Keratinocyte (primary cell): ENCODE data around the gene YPEL1. TPM values are rescaled to one million over a fixed set of nuclear protein-coding genes. Genes with fewer than 3 reads are reported as not detected.
"Not testable (repeated sequence)": the region's sequence is repeated elsewhere in the genome, so short reads cannot be mapped to it uniquely, and the experiment has no call there.

ENCODE experiments used
- DNase-seq: peaks from one replicate; pipeline ENCODE4 v3.0.0-alpha.2; 2011; ENCODE audit warnings: low read depth, missing footprints, low spot score
- FAIRE-seq: peaks from 2 replicates; lab custom pipeline; 2011; peaks lifted over from hg19 to GRCh38; lab: Jason Lieb, UNC
- H2AFZ ChIP-seq: 2 replicates; pipeline ENCODE4 v1.6.0; 2012; ENCODE audit warnings: low read length, control low read depth, inconsistent platforms; ENCODE audit not compliant: control insufficient read depth
- H3K27ac ChIP-seq: 2 replicates; pipeline ENCODE4 v1.5.1; 2011; ENCODE audit warnings: low read length; ENCODE audit not compliant: control insufficient read depth, insufficient read depth
- H3K27me3 ChIP-seq: 3 replicates; pipeline ENCODE4 v1.6.0; 2011; ENCODE audit warnings: low read length; ENCODE audit not compliant: control insufficient read depth, insufficient read depth; ENCODE audit errors: extremely low read depth
- H3K36me3 ChIP-seq, 2 experiments: 2 replicates in 1 of 2; 3 replicates in 1 of 2; pipeline ENCODE4 v1.5.1; 2011; ENCODE audit warnings: low read length in 2 of 2, mild to moderate bottlenecking in 1 of 2; ENCODE audit not compliant: control insufficient read depth in 2 of 2, insufficient read depth in 2 of 2; ENCODE audit errors: extremely low read depth in 1 of 2
- H3K4me1 ChIP-seq: 3 replicates; pipeline ENCODE4 v1.5.1; 2011; ENCODE audit warnings: low read length; ENCODE audit not compliant: control insufficient read depth, insufficient read depth; ENCODE audit errors: extremely low read depth
- H3K4me2 ChIP-seq: 3 replicates; pipeline ENCODE4 v1.6.0; 2011; ENCODE audit warnings: low read depth, low read length; ENCODE audit not compliant: control insufficient read depth, insufficient read depth; ENCODE audit errors: extremely low read depth
- H3K4me3 ChIP-seq, 3 experiments: fragments of 200-600 bp in 1 of 3; sonication (generic) in 1 of 3; 2 replicates in 2 of 3; 3 replicates in 1 of 3; pipeline ENCODE4 v1.5.1; 2011 to 2016; ENCODE audit warnings: low read length in 3 of 3, mild to moderate bottlenecking in 3 of 3, control low read depth in 2 of 3, inconsistent platforms in 1 of 3, low read depth in 1 of 3, mixed read lengths in 1 of 3, mixed run types in 1 of 3, moderate library complexity in 1 of 3; ENCODE audit not compliant: control insufficient read depth in 2 of 3, insufficient read depth in 2 of 3; ENCODE audit errors: extremely low read depth in 1 of 3
- H3K79me2 ChIP-seq: 2 replicates; pipeline ENCODE4 v1.6.0; 2012; ENCODE audit warnings: low read length; ENCODE audit not compliant: control insufficient read depth, insufficient read depth
- H3K9ac ChIP-seq: 3 replicates; pipeline ENCODE4 v1.6.0; 2011; ENCODE audit warnings: low read length; ENCODE audit not compliant: control insufficient read depth, insufficient read depth; ENCODE audit errors: extremely low read depth
- H3K9me1 ChIP-seq: 3 replicates; pipeline ENCODE4 v1.6.0; 2011; ENCODE audit warnings: low read length; ENCODE audit not compliant: control insufficient read depth, insufficient read depth; ENCODE audit errors: extremely low read depth
- H3K9me3 ChIP-seq: 2 replicates; pipeline ENCODE4 v1.5.1; 2012; ENCODE audit warnings: low read depth, low read length; ENCODE audit not compliant: control insufficient read depth
- H4K20me1 ChIP-seq: 3 replicates; pipeline ENCODE4 v1.6.0; 2011; ENCODE audit warnings: low read length; ENCODE audit not compliant: control insufficient read depth, insufficient read depth; ENCODE audit errors: extremely low read depth
- EZH2 ChIP-seq: IDR thresholded peaks from one replicate; pipeline ENCODE4 v1.6.1; 2012; ENCODE audit warnings: inconsistent platforms, mild to moderate bottlenecking, low read length, moderate library complexity
- dilution Hi-C: fragments of 300-500 bp; cut with MboI; formaldehyde crosslinking; loops from one replicate; pipeline ENCODE4 v1.7.0; 2020; ENCODE audit warnings: low sequenced_read_pairs; ENCODE audit not compliant: extremely low pct_ligation_motif_present
- polyA plus RNA-seq, 5 experiments: library from polyadenylated mRNA; depleted of rRNA in 3 of 5; stranded (reverse) in 3 of 5; stranded (forward) in 1 of 5; unstranded in 1 of 5; fragments of >200 nt; gene quantifications; 1 replicate in 1 of 5; 2 replicates in 3 of 5; 3 replicates in 1 of 5; pipeline versions ENCODE4 v1.2.1 to v1.2.3, GENCODE V29; 2011 to 2012; ENCODE audit warnings: missing spikeins in 2 of 5, low read depth in 1 of 5, low replicate concordance in 1 of 5
- TF ChIP-seq, protein P1 (sequence below), 3 experiments: IDR thresholded peaks in 1 of 3; conservative IDR thresholded peaks in 1 of 3; optimal IDR thresholded peaks in 1 of 3; 2 replicates in 2 of 3; 3 replicates in 1 of 3; pipeline versions ENCODE3 to v1.5.1; 2011; ENCODE audit warnings: low read length in 3 of 3, mild to moderate bottlenecking in 3 of 3, moderate library complexity in 2 of 3, control low read depth in 1 of 3, inconsistent platforms in 1 of 3; ENCODE audit not compliant: insufficient read depth in 2 of 3; ENCODE audit errors: extremely low read depth in 1 of 3

YPEL1 gene
- polyA plus RNA-seq, 1 donor (not counting 4 experiments of a cell fraction or from before 2014, with no cell fraction given): 0.03 TPM

- dilution Hi-C loops: no loop called here
- no peak overlapping the region for H3K4me2 ChIP-seq
- no peaks in the 10 kb centered on the region for H3K79me2 ChIP-seq
- H3K27me3 ChIP-seq: no peaks in the 10 kb centered on the region
- H2AFZ ChIP-seq: no peak overlapping the region
- H3K36me3 ChIP-seq: no peaks in the 10 kb centered on the region
- H3K4me3 ChIP-seq: no peak overlapping the region
- H4K20me1 ChIP-seq: no peaks in the 10 kb centered on the region
- H3K9me3 ChIP-seq: no peaks in the 10 kb centered on the region
- H3K9me1 ChIP-seq: no peaks in the 10 kb centered on the region
- TF ChIP-seq EZH2: no peak
- TF ChIP-seq, protein P1, sequence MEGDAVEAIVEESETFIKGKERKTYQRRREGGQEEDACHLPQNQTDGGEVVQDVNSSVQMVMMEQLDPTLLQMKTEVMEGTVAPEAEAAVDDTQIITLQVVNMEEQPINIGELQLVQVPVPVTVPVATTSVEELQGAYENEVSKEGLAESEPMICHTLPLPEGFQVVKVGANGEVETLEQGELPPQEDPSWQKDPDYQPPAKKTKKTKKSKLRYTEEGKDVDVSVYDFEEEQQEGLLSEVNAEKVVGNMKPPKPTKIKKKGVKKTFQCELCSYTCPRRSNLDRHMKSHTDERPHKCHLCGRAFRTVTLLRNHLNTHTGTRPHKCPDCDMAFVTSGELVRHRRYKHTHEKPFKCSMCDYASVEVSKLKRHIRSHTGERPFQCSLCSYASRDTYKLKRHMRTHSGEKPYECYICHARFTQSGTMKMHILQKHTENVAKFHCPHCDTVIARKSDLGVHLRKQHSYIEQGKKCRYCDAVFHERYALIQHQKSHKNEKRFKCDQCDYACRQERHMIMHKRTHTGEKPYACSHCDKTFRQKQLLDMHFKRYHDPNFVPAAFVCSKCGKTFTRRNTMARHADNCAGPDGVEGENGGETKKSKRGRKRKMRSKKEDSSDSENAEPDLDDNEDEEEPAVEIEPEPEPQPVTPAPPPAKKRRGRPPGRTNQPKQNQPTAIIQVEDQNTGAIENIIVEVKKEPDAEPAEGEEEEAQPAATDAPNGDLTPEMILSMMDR (optimal IDR thresholded peaks at IDR 0.05 in 1 of 3, IDR thresholded peaks at IDR 0.05 in 1 of 3, conservative IDR thresholded peaks at IDR 0.05 in 1 of 3; ENCODE audit: extremely low read depth in 1 of 3, insufficient read depth in 2 of 3, low read length in 3 of 3): no peak
- H3K27ac ChIP-seq: no peak overlapping the region
- DNase-seq (no peak), FAIRE-seq (no peak)
- H3K9ac ChIP-seq: no peak overlapping the region
- no peaks in the 10 kb centered on the region for H3K4me1 ChIP-seq
Observed at GRCh38 chr22:21745948-21746347, 10.4 kb upstream of the YPEL1 start.

DNA sequence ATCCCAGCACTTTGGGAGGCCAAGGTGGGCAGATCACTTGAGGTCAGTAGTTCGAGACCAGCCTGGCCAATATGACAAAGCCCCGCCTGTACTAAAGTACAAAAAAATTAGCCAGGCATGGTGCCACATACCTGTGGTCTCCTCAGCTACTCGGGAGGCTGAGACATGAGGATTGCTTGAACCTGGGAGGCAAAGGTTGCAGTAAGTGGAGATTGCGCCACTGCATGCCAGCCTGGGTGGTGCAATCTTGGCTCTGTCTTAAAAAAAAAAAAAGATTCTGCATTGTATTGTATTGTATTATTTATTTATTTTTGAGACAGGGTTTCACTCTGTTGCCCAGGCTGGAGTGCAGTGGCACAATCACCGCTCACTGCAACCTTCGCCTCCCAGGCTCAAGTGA lies 9.3 kb upstream of the YPEL1 start:
- H3K9me3 ChIP-seq, H3K4me2 ChIP-seq, FAIRE-seq, dilution Hi-C loops, H3K36me3 ChIP-seq, H2AFZ ChIP-seq, H3K79me2 ChIP-seq, H3K4me1 ChIP-seq, H3K4me3 ChIP-seq, DNase-seq, H3K9ac ChIP-seq, H3K27ac ChIP-seq, H3K27me3 ChIP-seq, H3K9me1 ChIP-seq, H4K20me1 ChIP-seq: not testable (repeated sequence)

DNA sequence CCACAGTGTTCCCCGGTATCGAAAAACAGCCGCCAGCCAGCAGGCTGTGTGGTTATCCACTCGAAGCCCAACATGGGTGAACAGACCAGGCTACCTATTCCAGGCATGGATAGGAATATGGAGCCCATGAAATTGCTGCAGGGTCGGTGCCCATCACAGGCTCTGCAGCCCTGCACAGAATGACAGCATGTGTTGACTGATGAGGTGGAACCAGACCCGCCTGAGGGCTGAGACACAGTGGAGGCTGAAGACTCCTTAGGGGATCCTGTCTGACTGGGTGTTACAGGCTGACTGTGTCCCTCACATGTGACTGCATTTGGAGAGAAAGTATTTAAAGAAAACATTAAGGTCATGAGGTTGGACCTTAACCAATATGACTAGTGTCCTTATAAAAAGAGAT lies 6.2 kb upstream of the YPEL1 start:
- Histone ChIP-seq H3K27me3 (peaks cover 3% of the 10 kb centered on the region), H3K9me3 (no peaks in the 10 kb centered on the region), H3K4me2 (no peak overlapping the region), H3K36me3 (no peaks in the 10 kb centered on the region), H3K4me3 (no peak overlapping the region), H2AFZ (no peak overlapping the region), H4K20me1 (no peaks in the 10 kb centered on the region), H3K79me2 (no peaks in the 10 kb centered on the region), H3K4me1 (no peaks in the 10 kb centered on the region), H3K9me1 (no peaks in the 10 kb centered on the region), H3K27ac (no peak overlapping the region), H3K9ac (no peak overlapping the region)
- DNase-seq (no peak), FAIRE-seq (no peak)
- no peak for TF ChIP-seq EZH2
- TF ChIP-seq, protein P1 (optimal IDR thresholded peaks at IDR 0.05 in 1 of 3, IDR thresholded peaks at IDR 0.05 in 1 of 3, conservative IDR thresholded peaks at IDR 0.05 in 1 of 3; ENCODE audit: extremely low read depth in 1 of 3, insufficient read depth in 2 of 3, low read length in 3 of 3): no peak
- dilution Hi-C loops: no loop called here
